Stimulated activated CD4-positive, alpha-beta T cell treated with anti-CD3 and anti-CD28 coated beads, Interleukin-2, amount 100 ng/mL, for 4 hours (primary cell): ENCODE results near the gene RASGRF2.
"Not testable (repeated sequence)": the region's sequence is repeated elsewhere in the genome, so short reads cannot be mapped to it uniquely, and the experiment has no call there.

Experiments used
- DNase-seq: peaks from one replicate; pipeline ENCODE4 v3.0.0-alpha.2; 2020; ENCODE audit warnings: low read depth

The RASGRF2 gene

GRCh38 chr5:81241001-81241400, 280.8 kb downstream of the RASGRF2 start:
- DNase-seq: no peak

GRCh38 chr5:81241961-81242648, 281.9 kb downstream of the RASGRF2 start:
- no peak for DNase-seq

DNA sequence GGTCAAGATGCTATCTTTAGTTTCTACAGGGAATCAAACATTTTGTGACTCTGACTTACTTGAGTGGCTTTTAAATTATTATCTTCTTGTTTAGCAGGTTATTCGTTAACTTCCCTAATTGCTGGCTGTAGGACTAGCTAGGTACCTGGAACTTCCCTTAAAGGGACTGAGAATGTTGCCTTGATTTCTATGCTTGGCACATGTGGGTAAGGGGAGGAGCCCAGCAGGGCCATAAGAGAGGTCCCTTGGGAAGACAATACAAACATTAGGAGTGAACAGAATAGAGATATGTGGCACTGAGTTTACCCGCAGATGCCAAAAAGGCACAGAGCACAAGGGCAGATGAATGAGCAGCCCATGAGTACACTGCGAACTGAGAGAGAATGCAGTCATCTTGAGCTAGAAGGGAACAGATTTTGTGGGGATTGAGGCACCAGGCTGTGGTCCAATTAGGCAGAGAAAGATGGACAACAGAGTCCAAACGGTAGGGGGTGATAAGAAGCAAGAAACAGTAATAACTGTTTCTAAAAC, 282.8 kb downstream of the RASGRF2 start:
- no peak for DNase-seq

GRCh38 chr5:81244451-81244850, 284.3 kb downstream of the RASGRF2 start:
- DNase-seq: no peak

GRCh38 chr5:81245871-81246235, 285.7 kb downstream of the RASGRF2 start:
- DNase-seq: no peak

DNA sequence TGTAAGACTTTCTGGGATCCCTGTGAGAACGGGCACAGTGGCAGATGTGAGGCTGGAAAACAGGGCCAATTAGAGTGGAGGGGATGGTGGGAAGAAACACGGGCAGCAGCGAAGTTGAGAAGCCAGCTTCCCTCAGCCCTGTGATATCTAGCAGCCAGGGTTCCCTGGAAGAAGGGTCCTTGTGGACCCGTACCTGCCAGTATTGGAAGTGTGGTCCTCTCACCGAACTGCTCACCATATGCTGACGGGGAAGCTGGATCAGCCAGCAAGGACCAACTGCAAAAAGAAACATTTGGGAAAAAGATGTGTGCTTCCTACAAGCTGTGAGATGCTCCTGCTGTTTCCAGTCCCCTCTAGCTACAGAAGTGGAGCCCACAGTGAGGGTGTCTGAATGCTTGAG, 286.5 kb downstream of the RASGRF2 start:
- DNase-seq: no peak

DNA sequence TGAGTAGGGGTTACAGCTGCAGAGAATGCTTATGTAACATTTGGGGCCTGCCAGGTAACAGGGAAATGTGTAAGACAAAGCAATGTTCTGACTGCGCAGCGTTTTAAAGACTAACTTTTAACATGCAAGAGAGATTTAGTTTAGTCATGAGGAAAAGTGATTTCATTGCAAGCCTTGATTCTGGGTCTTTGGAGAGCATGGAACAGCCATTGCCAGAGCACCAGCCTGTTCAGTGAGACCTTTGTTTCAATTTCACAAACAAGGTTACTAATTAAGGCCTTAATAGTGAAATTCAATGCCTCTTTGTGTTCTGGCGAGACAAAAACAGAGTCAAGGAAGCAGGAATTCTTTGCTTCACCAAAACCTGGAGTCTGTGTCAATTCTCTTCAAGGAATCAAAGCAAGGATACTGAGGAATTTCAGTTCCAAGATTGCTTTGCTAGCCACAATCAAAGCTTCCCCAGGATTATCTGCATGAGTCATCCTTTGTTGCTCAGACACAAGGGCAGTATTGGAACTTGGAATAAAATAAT, 287.3 kb downstream of the RASGRF2 start:
- no peak for DNase-seq

DNA sequence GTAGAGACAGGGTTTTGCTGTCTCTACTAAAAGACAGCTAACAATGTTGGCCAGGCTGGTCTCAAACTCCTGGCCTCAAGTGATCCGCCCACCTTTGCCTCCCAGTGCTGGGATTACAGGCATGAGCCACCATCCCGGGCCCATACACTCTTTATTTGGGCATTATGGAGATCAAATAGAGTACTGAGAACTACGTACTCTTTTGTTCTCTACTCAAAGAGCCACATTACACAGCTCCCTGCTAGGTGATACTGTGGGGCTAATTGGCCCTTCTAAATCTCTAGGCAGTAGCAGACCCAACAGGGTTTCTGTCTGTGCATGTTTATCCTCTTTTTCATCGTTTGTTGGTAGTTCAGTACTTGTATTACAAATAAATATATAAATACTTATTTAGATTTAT, 289.1 kb downstream of the RASGRF2 start:
- DNase-seq: no peak

- DNase-seq: no peak
Measured at GRCh38 chr5:81250004-81250403, 289.8 kb downstream of the RASGRF2 start.

DNA sequence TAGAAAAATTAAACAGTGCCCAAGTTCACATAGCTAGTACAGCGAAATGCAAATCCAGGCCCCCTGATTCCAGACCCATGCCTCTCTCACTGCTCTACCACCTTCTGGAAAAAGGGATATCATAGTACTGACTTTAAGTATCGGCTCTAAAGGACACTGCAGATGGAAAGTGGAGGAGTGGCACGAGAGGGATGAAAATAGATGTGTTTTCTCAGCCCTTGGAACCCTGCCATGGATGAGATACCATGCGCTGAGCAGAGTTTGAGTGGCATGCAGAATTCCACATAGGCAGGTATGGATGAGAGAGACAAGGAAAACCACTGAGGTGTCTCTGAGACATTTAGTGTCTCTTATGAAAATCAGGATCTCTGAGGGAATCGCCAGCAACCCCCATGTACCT, 291.8 kb downstream of the RASGRF2 start:
- no peak for DNase-seq

DNA sequence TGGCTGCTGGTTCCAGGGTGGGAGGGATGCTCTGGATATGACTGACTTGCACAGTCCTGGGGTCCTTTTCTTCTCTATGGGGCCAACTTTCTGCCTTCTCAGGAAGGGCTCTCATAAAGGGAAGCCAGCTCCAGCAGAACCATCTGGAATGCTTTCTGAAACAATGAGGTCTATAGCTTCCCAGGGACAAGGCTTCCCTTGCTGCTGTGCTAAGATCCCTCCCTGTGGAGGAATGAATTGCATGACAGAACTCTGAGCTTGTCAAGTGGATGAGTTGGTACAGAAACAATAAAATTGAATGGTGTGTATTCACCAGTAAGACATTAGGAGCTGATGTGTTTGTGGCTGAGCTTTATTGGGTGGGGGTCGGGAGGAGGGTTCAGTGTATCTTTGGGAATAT, 292.7 kb downstream of the RASGRF2 start:
- DNase-seq: no peak

- DNase-seq: no peak
Measured at GRCh38 chr5:81253875-81254274, 293.7 kb downstream of the RASGRF2 start.

GRCh38 chr5:81254886-81255559, 294.9 kb downstream of the RASGRF2 start:
- no peak for DNase-seq

GRCh38 chr5:81256766-81257165, 296.6 kb downstream of the RASGRF2 start:
- DNase-seq: no peak

GRCh38 chr5:81262796-81263195, 302.6 kb downstream of the RASGRF2 start:
- DNase-seq: not testable (repeated sequence)

- DNase-seq: no peak
Measured at GRCh38 chr5:81265101-81265500, 304.9 kb downstream of the RASGRF2 start.

- no peak for DNase-seq
Measured at GRCh38 chr5:81268521-81269196, 308.5 kb downstream of the RASGRF2 start.

DNA sequence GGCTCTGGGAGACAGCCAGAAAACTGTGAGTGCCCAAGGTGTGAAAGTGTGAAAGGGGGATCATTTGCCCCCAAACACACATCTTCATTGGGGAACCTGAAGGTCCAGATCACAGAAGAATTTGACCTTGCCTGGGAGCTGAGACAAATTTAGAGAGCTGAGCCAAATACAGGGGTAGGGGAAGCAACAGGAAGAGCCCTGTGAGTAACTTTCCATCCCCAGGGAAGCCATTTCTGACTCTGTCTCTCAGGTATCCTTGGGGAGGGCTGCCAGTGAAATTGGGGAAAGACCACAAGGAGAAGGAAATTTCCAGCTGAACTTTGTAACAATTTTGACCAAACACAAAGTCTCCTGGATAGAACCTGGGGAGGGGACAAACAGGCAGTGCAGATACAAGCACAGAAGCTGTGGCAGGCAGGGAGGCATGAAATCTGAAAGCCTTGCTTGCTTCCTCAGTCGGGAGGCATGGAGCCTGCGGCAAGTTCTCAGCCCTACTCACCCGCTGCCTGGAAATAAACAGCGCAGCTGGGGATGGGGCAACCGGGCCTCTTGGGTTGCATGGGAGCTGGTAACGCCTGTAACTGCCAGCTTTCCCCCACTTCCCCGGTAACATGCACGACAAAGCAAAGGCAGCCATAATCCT, 309.7 kb downstream of the RASGRF2 start:
- no peak for DNase-seq

- not testable (repeated sequence) for DNase-seq
Measured at GRCh38 chr5:81270394-81271027, 310.3 kb downstream of the RASGRF2 start.
